KG1 (cell line): ENCODE results near the gene AMPD3.

Source experiments
- DNase-seq: peaks from one replicate; lab custom pipeline; 2025; lab: John Stamatoyannopoulos, UW

Gene AMPD3

DNA sequence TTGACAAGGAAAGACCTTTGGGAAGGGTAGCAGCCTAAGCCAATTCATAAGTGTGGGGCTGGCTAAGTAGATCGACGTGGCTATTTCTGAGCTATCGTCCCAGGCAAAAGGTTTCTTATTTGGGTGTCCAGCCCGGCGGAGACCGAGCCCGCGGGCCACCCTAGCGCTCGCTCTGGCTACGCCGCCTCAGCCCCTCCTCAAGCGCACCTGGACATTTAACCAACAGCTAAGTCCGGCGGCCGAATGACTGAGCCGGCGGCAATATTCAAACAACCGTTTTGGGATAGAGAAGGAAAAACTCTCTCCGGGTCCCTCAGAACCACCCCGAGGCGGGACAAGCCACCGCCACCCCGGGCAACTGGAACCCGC, 85.5 kb downstream of the AMPD3 start:
- no peak for DNase-seq

DNA sequence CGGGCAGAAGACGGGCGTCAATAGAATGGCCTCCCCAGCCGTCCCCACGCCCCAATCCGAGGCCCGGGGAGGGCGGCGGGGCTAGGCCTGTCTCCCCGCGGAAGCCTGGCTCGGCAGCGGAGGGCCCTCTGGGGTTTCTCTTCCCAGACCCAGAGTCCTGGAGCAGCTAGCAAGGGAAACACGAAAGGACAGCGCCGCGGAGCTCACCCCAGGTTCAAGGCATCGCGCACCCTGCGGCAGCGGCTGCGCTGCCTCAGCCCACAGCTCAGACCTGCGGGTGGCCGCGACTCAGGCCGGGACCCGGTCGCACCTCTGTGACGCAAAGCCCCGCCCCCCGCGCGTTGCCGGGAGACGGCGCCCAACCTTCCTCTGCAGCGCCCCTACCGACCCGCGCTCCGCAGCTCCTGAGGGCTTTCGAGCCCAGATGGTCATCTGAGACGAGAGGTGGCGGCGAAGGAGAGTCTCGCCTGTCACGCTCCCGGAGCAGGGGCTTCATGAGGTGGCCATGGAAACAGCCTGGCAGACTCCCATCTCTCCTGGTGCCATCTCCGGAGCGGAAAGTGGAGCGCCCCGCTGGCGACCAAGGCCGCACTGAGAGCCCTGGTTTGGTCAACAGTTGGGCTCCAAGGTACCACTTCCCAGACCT, 86.0 kb downstream of the AMPD3 start, which contains the start of gene RNF141:
TSS of gene RNF141 (minus strand) at position 273 of the 646 bp plus-strand sequence. CDS start 7,029 bp downstream, outside the sequence.
- peak; percentile 95 for DNase-seq

- DNase-seq, result no peak
These were observed 86.5 kb downstream of the AMPD3 start for GRCh38 chr11:10541561-10541930.

DNA sequence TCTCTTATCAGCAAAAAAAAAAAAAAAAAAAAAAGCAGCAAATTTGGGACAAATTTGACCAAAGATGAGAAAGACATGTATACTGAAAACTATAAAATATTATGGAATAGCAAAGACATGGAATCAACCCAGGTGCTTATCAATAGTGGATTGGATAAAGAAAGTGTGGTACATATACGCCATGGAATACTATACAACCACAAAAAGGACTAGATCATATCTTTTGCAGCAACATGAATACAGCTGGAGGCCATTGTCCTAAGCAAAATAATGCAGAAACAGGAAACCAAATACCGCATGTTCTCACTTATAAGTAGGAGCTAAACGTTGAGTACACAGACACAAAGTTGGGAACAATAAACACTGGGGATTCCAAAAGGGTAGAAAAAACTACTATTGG, 87.7 kb downstream of the AMPD3 start:
- DNase-seq, result no peak

DNA sequence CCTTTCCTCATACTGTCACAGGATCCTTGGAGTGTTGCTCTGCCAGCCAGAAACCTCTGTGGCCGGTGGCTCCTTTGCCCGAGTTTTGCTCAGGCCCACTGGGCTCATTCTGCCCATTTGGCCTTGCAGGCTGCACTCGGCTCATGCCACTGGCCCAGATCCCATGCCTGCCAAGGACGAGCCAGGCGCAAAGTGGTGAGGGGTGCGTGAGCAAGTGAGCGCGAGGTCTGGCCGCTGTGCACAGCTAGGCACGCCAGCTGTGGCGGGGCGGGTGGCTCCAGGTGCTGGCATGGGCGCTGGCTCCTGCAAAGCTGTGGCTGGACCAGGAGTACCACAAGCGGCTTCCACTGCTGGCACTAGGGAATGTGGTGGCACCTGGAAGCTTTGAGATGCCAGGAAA, 88.7 kb downstream of the AMPD3 start:
- DNase-seq, result no peak

- DNase-seq, result no peak
These were observed 89.7 kb downstream of the AMPD3 start for GRCh38 chr11:10544491-10545465.

- no peak for DNase-seq
These were observed 95.6 kb downstream of the AMPD3 start for GRCh38 chr11:10550503-10551289.

GRCh38 chr11:10551290-10551592, 96.2 kb downstream of the AMPD3 start:
- no peak for DNase-seq

DNA sequence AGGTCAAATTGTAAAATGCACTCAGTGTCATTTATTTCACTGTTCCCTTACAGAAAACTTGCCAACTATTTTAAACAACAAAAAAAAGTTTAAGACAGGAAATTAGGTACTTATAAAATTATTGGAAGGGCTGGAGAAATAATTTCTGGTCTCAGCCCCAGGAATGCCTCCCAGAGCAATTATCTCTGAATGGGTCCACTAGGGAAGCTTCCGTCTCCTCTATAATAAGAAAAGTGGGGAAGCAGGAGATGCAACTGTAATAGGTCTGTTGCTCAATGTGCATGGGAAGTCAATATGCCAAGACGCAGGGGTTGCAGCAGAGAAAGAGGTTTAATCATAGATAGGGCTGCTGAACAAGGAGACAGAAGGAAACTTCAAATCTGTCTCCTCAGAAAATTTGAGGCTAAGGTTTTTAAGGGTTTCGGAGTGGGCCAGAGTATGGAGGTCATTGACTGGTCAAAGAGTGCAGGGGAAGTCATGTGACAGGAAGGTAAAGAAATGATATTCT, 96.8 kb downstream of the AMPD3 start:
- DNase-seq, result no peak

GRCh38 chr11:10556590-10556989, 101.5 kb downstream of the AMPD3 start:
- no peak for DNase-seq
